Right forelimb (tissue), 1 donor: Measurements from ENCODE around the gene MAPK11.
A peak's percentile ranks its signal among the peaks of the same experiment; 100 is the strongest.

Experiments used
- DNase-seq: peaks from one replicate; pipeline ENCODE4 v3.0.0-alpha.2; 2018

Gene MAPK11

GRCh38 chr22:50307890-50308596 is 37.9 kb upstream of the MAPK11 start:
- DNase-seq = no peak

GRCh38 chr22:50306753-50307749 is 36.9 kb upstream of the MAPK11 start, which contains the start of gene PLXNB2:
Gene PLXNB2, minus strand, starts transcription at chr22:50307646. Its CDS starts 17,062 bp downstream, at chr22:50290584.
- DNase-seq = peak; percentile 86

GRCh38 chr22:50305923-50306566 is 35.9 kb upstream of the MAPK11 start:
- DNase-seq = peak; percentile 88

DNA sequence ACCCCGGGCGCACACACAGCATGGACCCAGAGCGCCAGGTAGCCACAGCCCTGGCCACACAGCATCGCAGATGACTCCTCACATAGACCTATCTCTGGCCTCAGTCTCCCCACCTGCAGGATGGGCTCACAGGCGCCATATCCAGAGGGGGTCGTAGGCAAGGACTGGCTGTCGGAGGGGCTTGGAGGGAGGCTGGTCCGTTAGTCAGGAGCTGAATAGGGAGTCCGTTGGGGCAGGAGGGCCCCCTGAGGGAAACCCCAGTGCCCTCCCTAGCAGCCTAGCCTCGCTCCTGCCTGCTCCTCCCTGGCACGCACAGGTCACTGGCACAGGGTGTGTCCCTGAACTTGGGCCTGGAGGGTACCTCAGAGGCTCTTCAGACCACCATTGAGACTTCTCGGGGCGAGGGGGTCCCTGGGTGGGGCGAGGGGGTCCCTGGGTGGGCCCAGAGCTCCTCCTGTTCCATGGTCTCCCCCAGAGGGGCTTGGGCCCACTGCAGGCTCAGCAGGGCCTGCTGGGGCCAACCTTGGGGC is 35.3 kb upstream of the MAPK11 start:
- no peak for DNase-seq

DNA sequence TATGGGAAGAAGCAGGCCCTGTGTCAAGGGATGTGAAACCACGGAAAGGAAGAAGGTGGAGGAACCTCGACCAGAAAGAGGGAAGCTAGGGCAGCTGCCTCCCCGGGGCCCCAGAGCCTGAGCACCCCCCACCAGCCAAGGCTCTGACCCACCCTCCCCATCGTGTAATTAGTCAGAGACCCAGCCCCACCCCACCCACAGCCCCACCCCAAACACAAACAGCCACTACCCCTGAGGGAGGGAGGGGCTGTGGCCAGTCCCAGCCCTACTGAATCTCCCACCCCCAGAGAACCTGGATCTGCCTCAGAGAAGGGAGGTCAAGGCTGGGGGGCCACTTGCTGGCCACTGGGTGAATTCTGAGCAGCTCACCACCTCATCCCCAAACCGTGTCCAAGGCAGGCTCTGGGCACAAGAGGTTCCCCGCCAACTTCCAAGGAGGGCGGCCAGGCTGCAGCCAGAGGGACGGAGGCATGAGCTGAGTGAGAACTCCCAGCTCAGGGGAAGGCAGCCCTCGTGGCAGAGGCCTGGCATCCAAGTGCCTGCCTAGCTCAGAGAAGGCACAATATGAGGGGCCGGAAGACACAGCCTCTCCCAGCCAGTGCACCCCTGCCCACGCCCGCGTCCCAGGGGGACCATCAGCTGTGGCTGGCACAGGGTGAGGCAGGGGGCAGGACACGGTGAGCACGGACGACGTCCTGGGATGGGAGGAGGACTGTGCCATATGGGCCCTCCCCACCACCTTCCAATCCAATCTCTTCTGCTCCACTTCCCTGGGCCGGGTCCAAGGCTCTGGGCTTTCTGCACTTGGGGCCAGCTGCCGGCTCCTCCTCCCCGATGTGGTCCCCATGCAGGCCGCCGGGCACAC is 34.6 kb upstream of the MAPK11 start:
- DNase-seq = no peak

- DNase-seq = no peak
These were observed 33.8 kb upstream of the MAPK11 start for GRCh38 chr22:50303848-50304527.

GRCh38 chr22:50303515-50303847 is 33.3 kb upstream of the MAPK11 start:
- DNase-seq = no peak

- DNase-seq = no peak
These were observed 32.4 kb upstream of the MAPK11 start for GRCh38 chr22:50302564-50302963.

- no peak for DNase-seq
These were observed 31.9 kb upstream of the MAPK11 start for GRCh38 chr22:50302041-50302541.

GRCh38 chr22:50301581-50301991 is 31.4 kb upstream of the MAPK11 start:
- DNase-seq = peak; percentile 78

DNA sequence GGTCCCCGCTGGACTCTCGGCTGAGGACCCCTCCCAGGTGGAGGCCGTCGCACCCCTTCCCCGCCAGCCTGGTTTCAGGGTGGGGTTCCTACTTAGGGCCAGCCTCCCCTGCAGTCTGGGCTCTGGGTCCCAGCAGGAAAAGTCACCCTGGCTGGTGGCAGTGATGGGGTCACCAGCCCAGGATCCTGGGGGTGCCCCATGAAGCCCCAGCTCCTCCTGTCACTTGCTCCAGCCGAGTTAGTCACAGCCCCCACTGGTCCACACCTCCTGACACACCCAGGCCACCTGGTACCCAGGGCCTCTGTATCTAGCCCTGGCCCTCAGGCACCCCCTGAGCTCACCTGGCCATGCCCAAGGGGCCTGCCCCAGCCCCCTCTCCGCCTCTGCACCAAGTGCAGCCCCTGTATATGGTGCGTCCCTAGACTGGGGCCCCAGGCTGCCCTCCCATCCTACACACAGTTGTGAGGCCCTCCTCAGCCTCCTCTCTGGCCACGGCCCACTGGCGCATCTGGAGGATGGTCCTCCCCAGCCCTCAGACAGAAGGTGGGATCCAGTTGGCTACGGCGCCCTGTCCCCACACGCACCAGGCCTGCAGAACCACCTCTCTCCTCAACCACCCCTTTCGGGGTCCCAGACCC is 30.6 kb upstream of the MAPK11 start:
- no peak for DNase-seq

GRCh38 chr22:50299785-50300619 is 29.8 kb upstream of the MAPK11 start:
- no peak for DNase-seq

- DNase-seq = no peak
These were observed 29.0 kb upstream of the MAPK11 start for GRCh38 chr22:50298937-50299784.

DNA sequence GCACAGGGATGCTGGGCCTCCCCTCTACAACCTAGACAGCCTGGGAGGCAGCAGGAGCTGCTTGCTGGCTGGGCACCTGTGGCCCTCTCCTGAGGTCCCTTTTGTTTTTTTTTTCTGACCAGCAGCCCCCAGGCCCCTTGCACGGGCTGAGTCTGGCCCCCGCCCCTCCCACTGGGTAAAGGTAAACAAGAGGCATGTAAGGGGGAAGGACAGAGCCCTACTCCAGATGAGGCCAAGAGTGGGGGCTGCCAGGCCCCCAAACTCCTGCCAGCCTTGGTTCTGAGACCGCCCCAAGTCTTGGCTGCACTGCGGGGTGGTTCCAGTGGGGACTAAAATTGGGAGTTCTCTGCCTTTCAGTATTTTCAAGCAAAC is 28.1 kb upstream of the MAPK11 start:
- no peak for DNase-seq

GRCh38 chr22:50297510-50298265 is 27.5 kb upstream of the MAPK11 start:
- no peak for DNase-seq

DNA sequence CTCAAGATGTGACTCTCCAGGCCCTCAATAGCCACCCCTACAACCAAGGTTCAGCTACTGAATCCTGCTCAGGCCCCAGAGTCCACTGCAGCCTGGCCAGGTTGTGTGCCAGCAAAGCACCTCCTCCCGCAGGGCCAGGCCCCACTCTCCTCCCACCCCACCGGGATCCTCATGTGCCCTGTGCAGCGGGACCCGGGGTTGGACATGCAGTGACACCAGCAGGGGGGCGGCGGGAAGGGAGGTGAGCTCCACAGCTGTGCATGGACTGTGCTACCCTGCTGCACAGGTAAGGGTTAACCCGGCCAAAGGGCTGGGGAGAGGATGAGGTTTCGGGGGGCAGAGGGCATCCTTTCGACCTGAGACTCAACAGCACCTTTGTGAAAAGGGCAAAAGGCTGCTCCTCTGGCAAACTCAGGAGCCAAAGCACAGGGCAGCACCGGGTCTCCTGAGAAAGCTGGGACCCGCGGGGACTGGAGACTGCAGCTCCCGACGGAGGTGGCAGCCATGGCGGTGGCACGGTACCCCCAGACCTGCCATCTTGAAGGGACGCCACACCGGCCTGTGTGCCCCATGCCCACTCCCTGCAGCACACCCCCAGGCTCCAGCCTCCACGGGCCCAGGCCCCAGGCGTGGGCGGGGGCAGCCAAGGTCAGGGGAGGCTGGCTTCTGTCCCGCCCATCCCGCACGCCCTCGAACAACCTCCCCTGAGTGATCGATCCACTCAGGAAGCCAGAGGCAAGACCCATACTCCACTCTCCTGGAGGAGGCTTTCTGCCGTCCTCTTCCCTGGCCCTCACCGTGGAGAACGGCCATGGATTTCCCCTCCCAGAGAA is 26.7 kb upstream of the MAPK11 start:
- no peak for DNase-seq

DNA sequence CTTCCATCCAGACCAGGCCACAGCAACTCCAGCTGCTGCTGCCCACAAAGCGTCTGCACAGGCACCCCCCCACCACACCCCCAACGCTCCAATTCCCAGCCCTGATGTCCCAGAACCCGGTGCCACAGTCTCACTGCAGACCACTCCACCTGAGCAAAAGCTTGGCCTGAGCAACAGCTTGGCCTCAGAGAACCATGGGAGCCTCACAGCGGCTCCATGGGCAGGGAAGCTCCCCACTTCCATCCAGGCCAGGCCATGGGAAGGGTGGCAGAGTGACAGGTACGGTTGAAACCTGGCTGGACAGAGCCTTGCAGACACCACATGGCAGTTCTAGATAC is 24.1 kb upstream of the MAPK11 start:
- DNase-seq = no peak
